GM19463 (cell line): ENCODE data around the gene MUC5B.

Source experiments
- ATAC-seq: cut with Tn5 transposase; IDR thresholded peaks from one replicate; pipeline ENCODE4 v1.9.1; 2021; ENCODE audit warnings: mild to moderate bottlenecking, moderate library complexity; ENCODE audit not compliant: unreplicated experiment

Gene MUC5B

DNA sequence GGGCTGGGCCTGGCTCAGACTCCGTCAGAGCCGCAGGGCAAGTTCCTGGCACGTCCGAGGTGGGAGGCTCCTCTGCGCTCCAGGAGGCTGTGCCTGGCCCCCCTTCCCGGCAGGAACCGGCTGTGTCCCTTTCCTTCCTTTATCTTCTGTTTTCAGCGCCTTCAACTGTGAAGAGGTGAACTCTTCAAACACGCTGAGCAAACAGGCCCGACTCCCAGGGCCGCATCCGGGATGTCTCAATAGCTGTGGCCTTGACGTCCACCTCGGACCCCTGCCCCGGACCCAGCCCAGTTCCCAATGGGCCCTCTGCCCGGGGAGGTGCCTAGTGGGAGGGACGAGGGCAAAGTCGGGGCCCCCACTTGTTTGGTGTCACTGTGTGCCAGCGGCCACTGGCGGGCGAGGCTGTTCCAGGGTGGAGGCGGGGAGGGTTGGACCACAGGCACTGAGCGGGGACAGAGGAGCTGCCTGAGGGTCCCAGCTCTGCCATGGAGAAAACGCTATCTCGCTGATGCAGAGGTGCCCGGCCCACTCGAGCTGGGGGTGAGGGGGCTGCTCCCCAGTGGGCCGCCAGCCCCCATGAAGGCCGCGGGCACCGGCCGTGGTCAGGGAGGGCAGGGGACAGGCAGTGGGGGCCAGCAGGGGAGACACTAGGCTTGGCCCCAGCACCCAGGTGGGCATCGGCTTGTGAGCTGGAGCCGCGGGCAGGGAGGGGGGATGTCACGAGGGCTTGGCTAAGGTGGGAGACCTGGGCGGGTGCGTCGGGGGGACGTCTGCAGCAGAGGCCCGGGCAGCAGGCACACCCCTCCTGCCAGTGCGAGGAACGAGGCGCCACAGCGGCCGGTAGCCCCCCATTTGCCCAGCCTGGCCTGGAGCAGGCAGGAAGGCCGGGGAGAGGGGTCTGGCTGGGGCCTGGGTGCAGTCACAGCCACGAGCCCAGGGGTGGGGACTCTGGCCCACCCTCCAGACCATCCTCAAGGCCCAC is 2.7 kb upstream of the MUC5B start:
- no peak for ATAC-seq

DNA sequence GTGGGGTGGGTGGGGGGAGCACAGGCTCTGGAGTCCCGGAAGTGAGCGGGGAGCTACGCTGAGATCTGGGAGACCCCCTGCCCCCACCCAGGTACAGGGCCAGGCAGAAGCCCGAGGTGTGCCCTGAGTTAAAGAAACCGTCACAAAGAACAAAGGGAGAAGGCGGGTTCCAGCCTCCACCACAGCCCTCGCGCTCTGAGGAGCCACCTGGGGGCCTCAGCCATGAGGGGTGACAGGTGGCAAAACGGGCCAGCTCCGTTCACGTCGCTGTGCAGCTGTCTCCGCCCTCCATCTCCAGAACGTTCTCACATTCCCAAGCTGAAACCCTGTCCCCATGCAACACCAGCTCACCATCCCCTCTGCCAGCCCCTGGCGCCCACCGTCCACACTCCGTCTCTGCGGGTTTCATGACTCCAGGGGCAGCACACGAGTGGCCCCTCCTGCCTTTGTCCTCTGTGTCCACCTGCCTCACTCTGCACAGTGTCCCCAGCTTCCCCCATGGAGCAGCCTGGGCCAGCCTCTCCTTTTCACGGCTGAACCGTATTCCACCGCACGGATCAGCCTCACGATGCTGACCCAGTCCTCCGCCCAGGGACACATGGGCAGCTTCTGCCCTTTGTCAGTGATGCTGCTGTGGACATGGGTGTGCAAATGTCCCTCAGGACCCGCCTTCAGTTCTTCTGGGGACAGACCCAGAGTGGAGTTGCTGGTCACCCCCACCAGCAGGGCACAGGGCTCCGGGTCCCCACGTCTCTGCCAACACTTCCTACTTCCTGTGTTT is 1.7 kb upstream of the MUC5B start:
- no peak for ATAC-seq

DNA sequence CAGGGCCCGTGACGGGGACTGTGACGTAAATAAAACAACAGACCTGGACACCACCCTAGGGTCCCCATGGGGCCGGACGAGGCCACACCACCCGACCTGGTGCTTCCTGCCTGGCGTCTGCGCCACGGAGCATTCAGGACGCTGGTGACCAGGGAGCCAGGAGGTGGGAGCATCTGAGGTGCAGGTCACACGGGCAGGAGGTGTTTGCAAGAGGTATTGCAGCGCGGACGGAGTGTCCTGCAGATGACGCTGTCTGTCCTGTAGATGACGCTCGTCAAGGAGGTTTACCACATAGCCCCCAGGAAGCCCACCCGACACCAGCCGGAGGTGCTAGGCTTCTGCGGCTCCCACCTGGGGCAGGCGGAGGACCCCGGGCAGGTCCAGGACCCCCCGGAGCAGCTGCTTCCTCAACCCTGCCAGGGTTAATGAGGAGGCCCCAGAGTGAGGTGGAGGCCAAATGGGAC is 986 bp upstream of the MUC5B start:
- ATAC-seq = no peak

DNA sequence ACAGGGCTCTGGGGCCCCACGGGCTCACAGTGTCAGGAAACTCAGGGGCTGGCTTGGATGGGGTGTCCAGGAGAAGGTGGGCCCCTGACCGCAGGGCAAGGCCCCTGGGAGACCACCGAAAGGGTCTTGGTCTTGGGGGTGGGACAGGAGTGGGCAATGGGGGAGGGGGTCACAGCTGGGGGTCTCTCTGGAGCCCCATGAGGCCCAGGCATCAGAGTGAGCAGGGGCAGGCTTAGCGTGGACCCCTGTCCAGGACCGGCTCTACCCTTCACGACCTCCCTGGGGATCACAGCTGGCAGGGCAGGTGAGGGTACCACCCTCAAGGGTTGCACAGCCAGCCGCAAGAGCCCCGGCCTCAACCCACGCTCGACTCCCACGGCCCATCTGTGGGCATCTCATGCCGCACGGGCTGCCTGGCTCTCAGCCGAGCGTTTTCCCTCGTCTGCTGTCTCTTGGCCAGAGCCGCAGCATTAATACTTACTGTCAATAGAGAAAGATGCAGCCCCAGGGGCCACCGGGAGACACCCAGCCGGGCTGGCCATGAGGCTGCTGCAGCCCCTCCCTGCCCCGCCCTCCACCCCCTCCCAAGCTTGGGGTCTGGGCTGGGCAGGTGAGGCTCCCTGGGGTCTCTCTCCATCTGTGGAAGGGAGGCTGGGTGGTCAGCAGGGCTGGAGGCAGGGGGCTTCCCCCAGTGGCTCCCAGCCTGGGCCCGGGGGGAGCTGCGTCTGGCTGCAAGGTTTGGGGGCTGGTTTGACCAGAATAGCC is 662 bp downstream of the MUC5B start:
- ATAC-seq = no peak

DNA sequence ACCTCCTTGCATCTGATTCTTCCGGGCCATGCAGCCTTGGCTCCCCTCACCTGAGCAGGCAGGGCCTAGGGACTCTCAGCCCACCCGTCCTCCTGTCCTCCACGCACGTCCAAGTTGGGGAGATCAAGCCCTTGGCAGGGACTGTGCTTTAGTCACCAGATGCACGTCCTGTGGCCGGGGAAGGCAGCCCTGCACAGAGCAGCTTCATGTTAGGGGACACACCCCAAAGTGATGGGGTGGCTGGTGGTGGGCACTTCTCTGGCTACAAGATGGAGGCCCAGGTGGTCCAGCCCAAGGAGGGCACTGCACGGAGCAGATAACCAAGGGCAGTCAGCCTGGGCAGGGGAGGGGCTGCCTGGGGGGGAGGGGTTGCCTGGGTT is 1.2 kb downstream of the MUC5B start:
- no peak for ATAC-seq

DNA sequence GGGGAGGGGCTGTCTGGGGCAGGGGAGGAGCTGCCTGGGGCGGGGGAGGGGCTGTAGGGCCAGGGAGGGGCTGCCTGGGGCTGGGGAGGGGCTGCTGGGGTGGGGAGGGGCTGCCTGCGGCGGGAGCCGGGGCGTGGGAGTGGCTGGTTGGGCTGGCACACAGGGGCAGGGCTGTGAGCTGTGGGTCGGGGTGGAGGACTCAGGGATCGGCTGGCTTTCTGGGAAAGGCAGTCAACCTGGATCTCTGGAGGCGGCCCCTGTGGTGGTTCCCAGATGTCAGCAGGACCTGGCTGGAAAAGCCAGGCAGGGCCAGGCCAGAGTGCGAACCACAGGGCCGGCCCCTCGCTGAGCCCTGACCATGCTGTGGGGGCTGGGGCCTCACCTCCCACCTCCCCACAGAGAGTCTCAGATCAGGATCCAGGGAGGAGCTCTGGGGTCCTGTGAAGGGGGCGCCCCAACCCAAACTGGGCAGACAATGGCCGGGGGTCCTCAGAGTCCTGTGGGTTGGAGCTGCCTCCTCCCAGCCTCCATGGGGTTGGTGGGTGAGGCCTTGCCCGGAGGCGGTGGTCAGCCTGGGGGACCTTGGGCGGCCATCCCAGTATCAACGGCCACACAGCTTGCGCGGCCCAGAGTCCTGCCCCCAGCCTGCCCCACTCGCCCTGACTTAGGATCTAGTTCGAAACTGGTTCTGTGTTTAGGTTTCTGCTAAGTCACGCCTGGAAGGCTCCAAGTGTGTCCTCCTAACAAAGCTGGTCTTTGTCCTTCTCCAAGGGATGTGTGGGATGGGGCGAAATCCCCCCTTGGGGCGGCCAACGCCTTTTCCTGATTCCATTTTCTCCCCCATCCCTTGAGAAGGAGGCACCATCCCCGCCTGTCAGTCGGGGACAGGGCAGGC is 1.9 kb downstream of the MUC5B start:
- ATAC-seq = no peak

DNA sequence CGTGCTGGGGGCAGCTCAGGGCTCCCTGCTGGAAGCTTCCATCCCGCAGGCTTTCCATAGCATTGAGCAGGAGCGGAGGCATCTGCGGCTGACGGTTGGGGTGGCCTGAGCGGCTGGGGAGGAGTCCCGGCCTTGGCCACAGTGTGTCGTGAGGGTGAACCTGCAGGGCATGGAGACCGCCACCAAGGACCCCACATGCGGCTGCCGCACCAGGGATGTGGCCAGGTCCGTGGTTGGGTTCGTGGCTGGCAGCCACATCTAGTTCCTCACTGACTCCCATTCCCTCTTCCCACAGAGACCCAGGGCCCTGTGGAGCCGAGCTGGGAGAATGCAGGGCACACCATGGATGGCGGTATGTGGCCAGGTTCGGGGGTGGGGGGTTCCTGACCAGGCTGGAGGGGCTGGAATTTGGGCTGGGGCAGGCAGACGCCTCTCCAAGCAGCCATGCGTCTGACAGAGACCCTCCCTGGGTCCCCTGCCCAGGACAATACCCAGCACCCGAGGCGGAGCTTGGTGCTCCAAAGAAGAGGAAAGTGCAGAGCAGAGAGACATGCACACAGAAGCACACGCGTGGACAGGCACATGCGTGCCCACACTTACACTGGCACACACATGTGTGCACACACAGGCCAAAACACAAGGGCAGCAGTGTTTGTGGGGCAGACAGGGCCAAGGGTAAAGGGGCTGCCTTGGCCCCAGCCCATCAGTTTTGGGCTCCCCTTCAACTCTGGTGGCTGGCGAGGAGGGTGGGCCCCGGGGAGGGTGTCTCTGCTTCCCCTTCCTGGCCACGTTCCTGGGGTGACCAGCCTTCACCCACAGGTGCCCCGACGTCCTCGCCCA is 2.7 kb downstream of the MUC5B start:
- ATAC-seq = no peak

DNA sequence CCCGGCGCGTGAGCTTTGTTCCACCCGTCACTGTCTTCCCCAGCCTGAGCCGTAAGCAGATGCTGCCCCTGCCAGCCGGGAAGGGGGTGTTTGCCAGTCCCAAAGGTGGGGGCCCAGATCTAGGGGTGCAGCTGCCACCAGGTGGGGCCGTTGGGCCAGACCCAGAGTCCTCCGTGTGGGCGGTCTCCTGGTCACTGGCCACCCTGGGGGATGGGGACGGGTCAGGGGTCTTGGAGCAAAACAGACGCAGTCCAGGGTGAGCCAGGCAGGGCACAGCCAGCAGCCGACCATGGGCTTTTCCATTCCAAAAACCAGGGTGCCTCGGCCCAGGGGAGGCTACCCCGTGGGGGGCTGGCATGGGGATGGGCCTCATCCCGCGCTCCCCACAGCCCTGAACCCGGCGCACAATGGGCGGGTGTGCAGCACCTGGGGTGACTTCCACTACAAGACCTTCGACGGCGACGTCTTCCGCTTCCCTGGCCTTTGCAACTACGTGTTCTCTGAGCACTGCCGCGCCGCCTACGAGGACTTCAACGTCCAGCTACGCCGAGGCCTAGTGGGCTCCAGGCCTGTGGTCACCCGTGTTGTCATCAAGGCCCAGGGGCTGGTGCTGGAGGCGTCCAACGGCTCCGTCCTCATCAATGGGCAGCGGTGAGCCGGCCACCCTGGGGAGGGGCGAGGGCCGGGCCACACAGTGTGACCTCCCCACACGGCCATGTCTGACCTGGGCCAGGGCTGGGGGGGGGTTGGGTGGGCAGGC is 3.5 kb downstream of the MUC5B start:
- ATAC-seq = no peak

DNA sequence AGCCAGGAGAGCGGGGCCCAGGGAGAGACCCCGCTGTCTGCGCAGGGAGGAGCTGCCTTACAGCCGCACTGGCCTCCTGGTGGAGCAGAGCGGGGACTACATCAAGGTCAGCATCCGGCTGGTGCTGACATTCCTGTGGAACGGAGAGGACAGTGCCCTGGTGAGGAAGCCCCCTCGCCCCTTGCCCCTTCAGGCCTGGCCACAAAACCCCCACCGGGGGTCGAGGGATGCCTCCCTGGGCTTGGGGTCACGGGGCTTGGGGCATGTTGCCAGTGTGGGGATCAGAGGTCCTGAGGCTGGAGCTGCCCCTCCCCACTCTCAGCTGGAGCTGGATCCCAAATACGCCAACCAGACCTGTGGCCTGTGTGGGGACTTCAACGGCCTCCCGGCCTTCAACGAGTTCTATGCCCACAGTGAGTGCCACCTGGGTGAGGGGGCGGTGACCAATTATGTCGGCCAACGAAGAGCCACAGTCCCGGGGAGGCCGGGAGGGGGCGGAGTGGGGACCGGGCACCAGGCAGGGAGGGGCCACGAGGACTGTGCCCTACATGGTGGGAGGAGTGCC is 4.2 kb downstream of the MUC5B start:
- ATAC-seq = no peak

DNA sequence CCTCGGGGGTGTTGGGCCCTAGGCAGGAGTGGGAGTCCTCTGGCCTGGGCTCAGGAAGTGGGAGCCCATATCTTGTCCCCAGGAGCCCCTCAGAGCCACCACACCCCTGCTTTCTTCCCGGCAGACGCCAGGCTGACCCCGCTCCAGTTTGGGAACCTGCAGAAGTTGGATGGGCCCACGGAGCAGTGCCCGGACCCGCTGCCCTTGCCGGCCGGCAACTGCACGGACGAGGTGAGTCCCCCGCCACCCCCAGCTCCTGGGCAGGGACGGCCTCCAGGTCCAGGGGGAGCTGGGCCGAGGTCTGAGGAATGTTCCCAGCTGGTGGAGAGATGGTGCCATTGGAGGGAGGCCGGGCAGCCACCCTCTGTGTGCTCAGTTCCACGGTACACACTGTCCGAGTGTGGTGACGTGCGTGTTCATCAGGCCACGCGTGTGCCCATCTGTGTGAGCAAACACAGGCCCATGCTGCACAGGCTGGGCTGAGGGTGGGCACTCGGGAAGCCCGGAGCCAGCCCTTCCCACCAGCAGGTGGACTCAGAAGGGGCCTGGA is 4.8 kb downstream of the MUC5B start:
- ATAC-seq = no peak

DNA sequence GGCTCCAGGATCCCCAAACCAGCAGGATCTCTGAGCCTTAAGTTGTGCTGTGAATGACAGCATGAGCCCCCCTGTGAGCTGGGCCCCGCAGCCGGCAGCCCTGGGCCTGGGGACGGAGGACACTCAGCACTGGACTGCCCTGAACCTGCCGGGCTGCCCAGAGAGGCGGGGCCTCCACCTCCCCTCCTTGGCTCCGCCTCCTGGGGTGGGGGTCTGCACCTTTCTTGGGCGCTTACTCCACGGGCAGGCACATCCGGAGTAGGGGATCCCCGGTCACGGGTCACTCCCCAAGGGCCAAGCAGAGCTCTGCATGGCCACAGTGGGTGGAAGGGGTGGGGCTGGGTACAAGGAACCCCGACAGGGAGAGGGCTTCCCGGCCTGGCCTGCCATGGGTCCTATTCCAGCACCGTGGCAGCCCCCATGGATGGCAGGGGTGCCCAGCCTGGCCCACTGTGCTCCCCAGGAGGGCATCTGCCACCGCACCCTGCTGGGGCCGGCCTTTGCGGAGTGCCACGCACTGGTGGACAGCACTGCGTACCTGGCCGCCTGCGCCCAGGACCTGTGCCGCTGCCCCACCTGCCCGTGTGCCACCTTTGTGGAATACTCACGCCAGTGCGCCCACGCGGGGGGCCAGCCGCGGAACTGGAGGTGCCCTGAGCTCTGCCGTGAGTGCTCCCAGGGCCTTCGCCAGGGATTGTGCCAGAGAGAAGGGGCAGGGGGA is 5.4 kb downstream of the MUC5B start:
- ATAC-seq = no peak

DNA sequence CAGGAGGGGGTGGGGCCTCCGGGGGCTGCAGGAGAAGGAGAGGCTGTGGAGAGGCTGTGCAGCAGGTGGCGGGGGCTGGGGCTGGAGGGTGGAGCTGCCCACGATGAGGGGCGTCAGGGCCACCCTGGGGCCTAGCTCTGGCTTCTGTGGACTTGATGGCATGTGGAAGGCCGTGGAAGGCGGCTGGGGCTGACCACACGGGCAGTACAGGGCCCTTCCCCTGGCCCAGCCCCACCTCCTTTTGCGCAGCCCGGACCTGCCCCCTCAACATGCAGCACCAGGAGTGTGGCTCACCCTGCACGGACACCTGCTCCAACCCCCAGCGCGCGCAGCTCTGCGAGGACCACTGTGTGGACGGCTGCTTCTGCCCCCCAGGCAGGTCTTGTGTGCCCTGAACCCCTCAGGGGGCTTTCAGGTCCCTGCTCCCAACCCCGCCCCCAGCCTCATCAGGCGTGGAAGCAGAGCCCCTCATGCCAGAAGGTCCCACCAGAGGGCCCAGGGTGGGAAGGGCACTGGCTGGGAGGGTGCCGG is 6.1 kb downstream of the MUC5B start:
- ATAC-seq = no peak

DNA sequence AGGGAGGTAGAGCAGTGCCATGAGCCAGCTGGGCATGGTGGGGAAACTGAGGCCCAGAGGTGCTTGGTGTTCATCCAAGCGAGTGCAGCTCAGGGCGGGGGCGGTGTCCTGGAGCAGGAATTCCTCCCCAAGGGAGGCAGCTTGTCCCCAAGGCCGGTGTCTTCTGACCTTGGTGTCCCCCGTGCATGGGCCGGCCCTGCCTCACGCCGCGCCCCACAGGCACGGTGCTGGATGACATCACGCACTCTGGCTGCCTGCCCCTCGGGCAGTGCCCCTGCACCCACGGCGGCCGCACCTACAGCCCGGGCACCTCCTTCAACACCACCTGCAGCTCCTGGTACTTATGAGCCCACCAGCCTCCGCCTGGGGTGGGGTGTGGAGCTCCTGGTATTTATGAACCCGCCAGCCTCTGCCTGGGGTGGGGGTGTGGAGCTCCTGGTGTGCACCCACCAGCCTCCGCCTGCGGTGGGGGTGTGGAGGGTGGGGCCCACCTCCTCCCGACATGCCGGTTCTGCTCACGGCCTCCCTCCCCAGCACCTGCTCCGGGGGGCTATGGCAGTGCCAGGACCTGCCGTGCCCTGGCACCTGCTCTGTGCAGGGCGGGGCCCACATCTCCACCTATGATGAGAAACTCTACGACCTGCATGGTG is 6.7 kb downstream of the MUC5B start:
- ATAC-seq = no peak

DNA sequence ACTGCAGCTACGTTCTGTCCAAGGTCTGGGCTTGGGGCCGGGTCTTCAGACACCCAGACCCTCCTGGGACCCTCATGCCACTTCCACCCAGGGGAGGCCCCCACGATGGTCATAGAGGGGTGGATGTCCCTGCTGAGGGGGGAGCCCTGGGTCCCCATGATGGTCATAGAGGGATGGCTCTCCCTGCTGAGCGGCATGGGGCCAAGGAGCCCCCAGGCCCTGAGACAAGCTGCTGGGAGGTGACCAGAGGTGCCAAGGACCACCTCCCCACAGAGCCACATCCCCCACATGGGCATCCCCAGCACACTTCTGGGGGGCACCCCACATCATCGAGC is 7.2 kb downstream of the MUC5B start:
- ATAC-seq = no peak

DNA sequence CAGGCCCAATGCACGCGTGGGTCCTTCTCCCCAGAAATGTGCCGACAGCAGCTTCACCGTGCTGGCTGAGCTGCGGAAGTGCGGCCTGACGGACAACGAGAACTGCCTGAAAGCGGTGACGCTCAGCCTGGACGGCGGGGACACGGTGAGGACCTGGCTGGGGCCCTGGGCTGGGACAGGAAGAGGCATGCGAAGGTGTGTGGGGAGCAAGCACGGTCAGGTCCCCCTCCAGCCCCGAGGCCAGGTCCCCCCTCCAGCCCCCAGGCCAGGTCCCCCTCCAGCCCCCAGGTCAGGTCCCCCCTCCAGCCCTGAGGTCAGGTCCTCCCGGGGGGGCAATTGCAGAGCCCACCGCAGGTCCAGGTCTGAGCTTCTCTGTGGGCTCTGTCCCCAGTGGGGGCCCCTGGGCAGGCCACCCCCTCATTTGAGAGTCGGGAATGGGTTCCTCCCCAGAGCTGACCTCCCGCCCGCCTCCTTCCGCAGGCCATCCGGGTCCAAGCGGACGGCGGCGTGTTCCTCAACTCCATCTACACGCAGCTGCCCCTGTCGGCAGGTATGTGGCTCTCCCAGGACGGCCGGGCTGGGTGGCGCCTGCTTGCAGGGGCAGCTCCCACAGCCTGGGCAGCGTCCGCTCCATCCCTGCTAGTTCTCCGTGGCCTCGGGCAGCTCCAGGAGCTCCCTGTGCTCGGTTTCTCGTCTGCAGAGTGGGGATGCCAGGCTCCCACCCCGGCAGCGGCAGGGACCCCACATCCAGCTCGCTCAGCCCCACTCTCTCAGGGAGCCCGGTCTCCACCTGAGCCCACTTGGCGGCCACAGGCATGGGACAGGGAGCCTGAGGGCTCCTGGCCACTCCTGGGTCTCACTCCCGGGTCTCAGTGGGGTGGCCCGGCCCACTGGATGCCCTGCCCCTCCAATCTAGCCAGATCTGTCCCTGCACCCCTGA is 7.9 kb downstream of the MUC5B start:
- ATAC-seq = no peak
